Keratinocyte (primary cell): ENCODE data around the gene ZNF778.

ENCODE experiments used
- EZH2 ChIP-seq: IDR thresholded peaks from one replicate; pipeline ENCODE4 v1.6.1; 2012; ENCODE audit warnings: inconsistent platforms, mild to moderate bottlenecking, low read length, moderate library complexity
- TF ChIP-seq, protein P1 (sequence below), 3 experiments: IDR thresholded peaks in 1 of 3; conservative IDR thresholded peaks in 1 of 3; optimal IDR thresholded peaks in 1 of 3; 2 replicates in 2 of 3; 3 replicates in 1 of 3; pipeline versions ENCODE3 to v1.5.1; 2011; ENCODE audit warnings: low read length in 3 of 3, mild to moderate bottlenecking in 3 of 3, moderate library complexity in 2 of 3, control low read depth in 1 of 3, inconsistent platforms in 1 of 3; ENCODE audit not compliant: insufficient read depth in 2 of 3; ENCODE audit errors: extremely low read depth in 1 of 3

- no peak for TF ChIP-seq EZH2
- TF ChIP-seq, protein P1, sequence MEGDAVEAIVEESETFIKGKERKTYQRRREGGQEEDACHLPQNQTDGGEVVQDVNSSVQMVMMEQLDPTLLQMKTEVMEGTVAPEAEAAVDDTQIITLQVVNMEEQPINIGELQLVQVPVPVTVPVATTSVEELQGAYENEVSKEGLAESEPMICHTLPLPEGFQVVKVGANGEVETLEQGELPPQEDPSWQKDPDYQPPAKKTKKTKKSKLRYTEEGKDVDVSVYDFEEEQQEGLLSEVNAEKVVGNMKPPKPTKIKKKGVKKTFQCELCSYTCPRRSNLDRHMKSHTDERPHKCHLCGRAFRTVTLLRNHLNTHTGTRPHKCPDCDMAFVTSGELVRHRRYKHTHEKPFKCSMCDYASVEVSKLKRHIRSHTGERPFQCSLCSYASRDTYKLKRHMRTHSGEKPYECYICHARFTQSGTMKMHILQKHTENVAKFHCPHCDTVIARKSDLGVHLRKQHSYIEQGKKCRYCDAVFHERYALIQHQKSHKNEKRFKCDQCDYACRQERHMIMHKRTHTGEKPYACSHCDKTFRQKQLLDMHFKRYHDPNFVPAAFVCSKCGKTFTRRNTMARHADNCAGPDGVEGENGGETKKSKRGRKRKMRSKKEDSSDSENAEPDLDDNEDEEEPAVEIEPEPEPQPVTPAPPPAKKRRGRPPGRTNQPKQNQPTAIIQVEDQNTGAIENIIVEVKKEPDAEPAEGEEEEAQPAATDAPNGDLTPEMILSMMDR (optimal IDR thresholded peaks at IDR 0.05 in 1 of 3, IDR thresholded peaks at IDR 0.05 in 1 of 3, conservative IDR thresholded peaks at IDR 0.05 in 1 of 3; ENCODE audit: extremely low read depth in 1 of 3, insufficient read depth in 2 of 3, low read length in 3 of 3) = no peak
Observed at GRCh38 chr16:89222931-89223330, 5.4 kb downstream of the ZNF778 start.
